Measurements from ENCODE around the gene MED9. TPM values are rescaled to one million over a fixed set of nuclear protein-coding genes. Genes with fewer than 3 reads are reported as not detected.

Gene MED9
- total and polyA plus RNA-seq, 10 of the 15 experiments (the other 5 are each of a cell fraction or from before 2014, with no cell fraction given): 1.5 to 22.4 (median 14.8) TPM

DNA sequence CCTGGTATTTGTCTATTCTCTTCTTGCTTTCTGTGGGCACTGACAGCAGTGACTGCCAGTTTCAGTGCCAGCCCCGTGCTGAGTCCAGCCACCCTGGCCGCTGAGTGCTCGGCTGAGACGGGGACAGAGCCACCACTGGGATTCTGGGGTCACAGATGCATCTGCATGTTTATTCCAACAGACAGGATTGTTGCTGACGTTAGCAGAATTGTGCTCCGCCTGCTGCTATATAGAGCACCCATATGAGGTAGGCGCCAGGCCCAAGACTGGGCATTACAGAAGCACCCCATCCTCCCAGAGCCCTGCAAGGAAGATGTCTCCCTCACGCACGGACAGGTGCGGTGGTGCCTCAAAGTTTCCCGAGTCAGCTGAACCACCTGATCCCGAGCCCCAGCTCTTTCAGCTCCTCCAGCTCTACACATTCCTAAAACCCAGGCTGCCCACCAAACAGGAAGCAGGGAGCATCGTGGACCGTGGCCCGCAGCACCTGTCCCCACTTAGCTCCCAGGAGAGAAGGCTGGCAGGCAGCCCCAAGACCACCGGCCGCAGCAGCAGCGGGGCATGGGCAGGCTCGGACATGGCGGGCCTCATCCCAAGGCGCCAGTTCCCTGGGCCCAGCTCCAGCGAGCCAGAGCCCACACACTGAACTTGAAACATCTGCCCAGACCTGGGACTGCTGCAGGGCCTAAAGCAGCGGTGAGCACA lies 64.3 kb downstream of the MED9 start:
- H3K9ac ChIP-seq (ENCODE audit: control insufficient read depth, insufficient read depth, low read length): no peak overlapping the region
- no peaks in the 10 kb centered on the region for H3K79me2 ChIP-seq (ENCODE audit: control insufficient read depth, insufficient read depth, low read length)
- no TSS peak for BruUV-seq (replicated peaks)
- WGBS (ENCODE audit: insufficient coverage, insufficient replicate concordance, low lambda C conversion rate, missing lambda C conversion rate): 80% methylated on average over 23 of the region's 23 CpGs
- H4K20me1 ChIP-seq (ENCODE audit: control insufficient read depth, insufficient read depth): no peaks in the 10 kb centered on the region; the same call in 1 of the 2 replicates
- DNase-seq (ENCODE audit: low read depth, low spot score) (no peak), FAIRE-seq (no peak), ATAC-seq (no peak)
- no peaks in the 10 kb centered on the region for H3K36me3 ChIP-seq (ENCODE audit: control insufficient read depth in 2 of 2, insufficient read depth in 2 of 2, low read length in 1 of 2)
- intact Hi-C loops (cut with micrococcal nuclease; ENCODE audit: unreplicated experiment): no loop called here
- no peak overlapping the region for H3K27ac ChIP-seq (ENCODE audit: control insufficient read depth, insufficient read depth)
- in situ Hi-C loops (cut with MboI): no loop called here
- POLR2A ChIA-PET: no interaction called here
- H2AFZ ChIP-seq (ENCODE audit: control insufficient read depth, low read depth, low read length): no peak overlapping the region
- H3K9me3 ChIP-seq (replicated peaks; ENCODE audit: control insufficient read depth, insufficient read depth, low read length): no peaks in the 10 kb centered on the region
- SMC1A ChIA-PET (ENCODE audit: uncharacterized antibody, unreplicated experiment): no interaction called here
- TF ChIP-seq NR2C2 (IDR thresholded peaks at IDR 0.05; ENCODE audit: borderline replicate concordance, control insufficient read depth, insufficient read length, low read depth) (no peak), SIN3A (IDR thresholded peaks at IDR 0.05; ENCODE audit: low read depth, low read length) (no peak), ZNF622 (IDR thresholded peaks at IDR 0.05) (no peak), FOXM1 (IDR thresholded peaks at IDR 0.05; ENCODE audit: low read depth, low read length) (no peak), SRF (IDR thresholded peaks at IDR 0.05; ENCODE audit: low read depth in 2 of 2, low read length in 2 of 2) (no peak), BRCA1 (IDR thresholded peaks at IDR 0.05; ENCODE audit: low read depth, low read length) (no peak), MYB (IDR thresholded peaks at IDR 0.05; ENCODE audit: borderline replicate concordance, low read depth, low read length) (no peak), ESRRA (IDR thresholded peaks at IDR 0.05; ENCODE audit: low read length) (no peak), ZSCAN29 (IDR thresholded peaks at IDR 0.05) (no peak), MLLT1 (IDR thresholded peaks at IDR 0.05) (no peak), HDAC6 (IDR thresholded peaks at IDR 0.05; ENCODE audit: unreplicated experiment) (no peak)
- TF ChIP-seq, protein P1, sequence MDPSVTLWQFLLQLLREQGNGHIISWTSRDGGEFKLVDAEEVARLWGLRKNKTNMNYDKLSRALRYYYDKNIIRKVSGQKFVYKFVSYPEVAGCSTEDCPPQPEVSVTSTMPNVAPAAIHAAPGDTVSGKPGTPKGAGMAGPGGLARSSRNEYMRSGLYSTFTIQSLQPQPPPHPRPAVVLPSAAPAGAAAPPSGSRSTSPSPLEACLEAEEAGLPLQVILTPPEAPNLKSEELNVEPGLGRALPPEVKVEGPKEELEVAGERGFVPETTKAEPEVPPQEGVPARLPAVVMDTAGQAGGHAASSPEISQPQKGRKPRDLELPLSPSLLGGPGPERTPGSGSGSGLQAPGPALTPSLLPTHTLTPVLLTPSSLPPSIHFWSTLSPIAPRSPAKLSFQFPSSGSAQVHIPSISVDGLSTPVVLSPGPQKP (IDR thresholded peaks at IDR 0.05; ENCODE audit: low read depth, low read length): no peak
- TF ChIP-seq, protein P2, sequence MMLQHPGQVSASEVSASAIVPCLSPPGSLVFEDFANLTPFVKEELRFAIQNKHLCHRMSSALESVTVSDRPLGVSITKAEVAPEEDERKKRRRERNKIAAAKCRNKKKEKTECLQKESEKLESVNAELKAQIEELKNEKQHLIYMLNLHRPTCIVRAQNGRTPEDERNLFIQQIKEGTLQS (IDR thresholded peaks at IDR 0.05; ENCODE audit: borderline replicate concordance, extremely low read depth, low read depth, low read length): no peak
- TF ChIP-seq, protein P3, sequence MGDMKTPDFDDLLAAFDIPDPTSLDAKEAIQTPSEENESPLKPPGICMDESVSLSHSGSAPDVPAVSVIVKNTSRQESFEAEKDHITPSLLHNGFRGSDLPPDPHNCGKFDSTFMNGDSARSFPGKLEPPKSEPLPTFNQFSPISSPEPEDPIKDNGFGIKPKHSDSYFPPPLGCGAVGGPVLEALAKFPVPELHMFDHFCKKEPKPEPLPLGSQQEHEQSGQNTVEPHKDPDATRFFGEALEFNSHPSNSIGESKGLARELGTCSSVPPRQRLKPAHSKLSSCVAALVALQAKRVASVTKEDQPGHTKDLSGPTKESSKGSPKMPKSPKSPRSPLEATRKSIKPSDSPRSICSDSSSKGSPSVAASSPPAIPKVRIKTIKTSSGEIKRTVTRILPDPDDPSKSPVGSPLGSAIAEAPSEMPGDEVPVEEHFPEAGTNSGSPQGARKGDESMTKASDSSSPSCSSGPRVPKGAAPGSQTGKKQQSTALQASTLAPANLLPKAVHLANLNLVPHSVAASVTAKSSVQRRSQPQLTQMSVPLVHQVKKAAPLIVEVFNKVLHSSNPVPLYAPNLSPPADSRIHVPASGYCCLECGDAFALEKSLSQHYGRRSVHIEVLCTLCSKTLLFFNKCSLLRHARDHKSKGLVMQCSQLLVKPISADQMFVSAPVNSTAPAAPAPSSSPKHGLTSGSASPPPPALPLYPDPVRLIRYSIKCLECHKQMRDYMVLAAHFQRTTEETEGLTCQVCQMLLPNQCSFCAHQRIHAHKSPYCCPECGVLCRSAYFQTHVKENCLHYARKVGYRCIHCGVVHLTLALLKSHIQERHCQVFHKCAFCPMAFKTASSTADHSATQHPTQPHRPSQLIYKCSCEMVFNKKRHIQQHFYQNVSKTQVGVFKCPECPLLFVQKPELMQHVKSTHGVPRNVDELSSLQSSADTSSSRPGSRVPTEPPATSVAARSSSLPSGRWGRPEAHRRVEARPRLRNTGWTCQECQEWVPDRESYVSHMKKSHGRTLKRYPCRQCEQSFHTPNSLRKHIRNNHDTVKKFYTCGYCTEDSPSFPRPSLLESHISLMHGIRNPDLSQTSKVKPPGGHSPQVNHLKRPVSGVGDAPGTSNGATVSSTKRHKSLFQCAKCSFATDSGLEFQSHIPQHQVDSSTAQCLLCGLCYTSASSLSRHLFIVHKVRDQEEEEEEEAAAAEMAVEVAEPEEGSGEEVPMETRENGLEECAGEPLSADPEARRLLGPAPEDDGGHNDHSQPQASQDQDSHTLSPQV (IDR thresholded peaks at IDR 0.05): no peak
- H3K4me2 ChIP-seq (ENCODE audit: control insufficient read depth, insufficient read depth): no peak overlapping the region
- no peaks in the 10 kb centered on the region for H3K27me3 ChIP-seq (replicated peaks in 1 of 2; ENCODE audit: control insufficient read depth in 2 of 2, insufficient read depth in 2 of 2, low read length in 1 of 2)
- H3K4me3 ChIP-seq: no peak overlapping the region
- no peaks in the 10 kb centered on the region for H3K4me1 ChIP-seq (ENCODE audit: control insufficient read depth, insufficient read depth, low read length)
- CTCF ChIA-PET: no interaction called here
- RAD21 ChIA-PET (ENCODE audit: unreplicated experiment): no interaction called here
